Mesothelial cell of epicardium (in vitro differentiated cells): Measurements from ENCODE around the gene AIFM2. TPM values are rescaled to one million over a fixed set of nuclear protein-coding genes. Genes with fewer than 3 reads are reported as not detected.
"Not testable (repeated sequence)": the region's sequence is repeated elsewhere in the genome, so short reads cannot be mapped to it uniquely, and the experiment has no call there.

ENCODE experiments used
- DNase-seq, 2 experiments: peaks; one replicate each; pipeline ENCODE4 v3.0.0; 2021; ENCODE audit warnings: low spot score in 2 of 2; ENCODE audit not compliant: unreplicated experiment in 2 of 2
- H3K27ac Mint-ChIP-seq: 2 replicates; pipeline ENCODE4 v1.8.0; 2021; ENCODE audit warnings: mixed read lengths
- H3K27me3 Mint-ChIP-seq: 2 replicates; pipeline ENCODE4 v1.8.0; 2021; ENCODE audit warnings: low read depth, mixed read lengths
- H3K36me3 Mint-ChIP-seq: 2 replicates; pipeline ENCODE4 v1.8.0; 2021; ENCODE audit warnings: mixed read lengths
- H3K4me1 Mint-ChIP-seq: 2 replicates; pipeline ENCODE4 v1.8.0; 2021; ENCODE audit warnings: mixed read lengths
- H3K4me3 Mint-ChIP-seq: 2 replicates; pipeline ENCODE4 v1.8.0; 2021; ENCODE audit warnings: mild to moderate bottlenecking, moderate library complexity, mixed read lengths
- H3K9me3 Mint-ChIP-seq: 2 replicates; pipeline ENCODE4 v1.8.0; 2021; ENCODE audit warnings: mixed read lengths
- total RNA-seq: library from RNA; stranded (reverse); gene quantifications from 3 replicates; pipeline ENCODE4 v1.2.1, GENCODE V29; 2021
- TF ChIP-seq, protein P1 (sequence below): fragments of 200-600 bp; sonication (generic); IDR thresholded peaks from one replicate; pipeline ENCODE4 v1.5.0; 2021; ENCODE audit warnings: antibody characterized with exemption; ENCODE audit not compliant: unreplicated experiment

Gene AIFM2
- total RNA-seq, 1 donor from 2014 or later, result 10.4 TPM

DNA sequence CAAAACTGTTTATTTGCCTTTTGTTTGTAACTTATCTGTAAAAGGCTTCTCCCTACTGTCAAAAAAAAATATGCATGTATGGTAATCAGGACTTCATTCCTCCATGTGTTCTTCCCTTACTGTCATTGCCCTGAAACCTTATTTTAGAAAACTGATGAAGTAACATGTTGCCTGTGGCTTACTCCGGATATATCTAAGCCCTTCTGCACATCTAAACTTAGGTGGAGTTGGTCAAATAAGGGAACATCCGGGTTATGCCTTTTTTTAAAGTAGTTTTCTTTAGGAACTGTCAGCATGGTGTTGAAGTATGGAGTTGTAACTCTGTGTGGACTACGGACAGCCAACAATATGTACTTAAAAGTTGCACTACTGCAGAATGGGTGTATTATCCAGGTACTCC is 31.5 kb upstream of the AIFM2 start:
- Mint-ChIP-seq H3K4me3 (no peak overlapping the region), H3K27me3 (no peaks in the 10 kb centered on the region), H3K27ac (no peak overlapping the region), H3K4me1 (peaks cover 17% of the 10 kb centered on the region), H3K36me3 (peaks cover 16% of the 10 kb centered on the region), H3K9me3 (no peaks in the 10 kb centered on the region)
- DNase-seq, result no peak
- TF ChIP-seq, protein P1, sequence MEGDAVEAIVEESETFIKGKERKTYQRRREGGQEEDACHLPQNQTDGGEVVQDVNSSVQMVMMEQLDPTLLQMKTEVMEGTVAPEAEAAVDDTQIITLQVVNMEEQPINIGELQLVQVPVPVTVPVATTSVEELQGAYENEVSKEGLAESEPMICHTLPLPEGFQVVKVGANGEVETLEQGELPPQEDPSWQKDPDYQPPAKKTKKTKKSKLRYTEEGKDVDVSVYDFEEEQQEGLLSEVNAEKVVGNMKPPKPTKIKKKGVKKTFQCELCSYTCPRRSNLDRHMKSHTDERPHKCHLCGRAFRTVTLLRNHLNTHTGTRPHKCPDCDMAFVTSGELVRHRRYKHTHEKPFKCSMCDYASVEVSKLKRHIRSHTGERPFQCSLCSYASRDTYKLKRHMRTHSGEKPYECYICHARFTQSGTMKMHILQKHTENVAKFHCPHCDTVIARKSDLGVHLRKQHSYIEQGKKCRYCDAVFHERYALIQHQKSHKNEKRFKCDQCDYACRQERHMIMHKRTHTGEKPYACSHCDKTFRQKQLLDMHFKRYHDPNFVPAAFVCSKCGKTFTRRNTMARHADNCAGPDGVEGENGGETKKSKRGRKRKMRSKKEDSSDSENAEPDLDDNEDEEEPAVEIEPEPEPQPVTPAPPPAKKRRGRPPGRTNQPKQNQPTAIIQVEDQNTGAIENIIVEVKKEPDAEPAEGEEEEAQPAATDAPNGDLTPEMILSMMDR, result no peak

DNA sequence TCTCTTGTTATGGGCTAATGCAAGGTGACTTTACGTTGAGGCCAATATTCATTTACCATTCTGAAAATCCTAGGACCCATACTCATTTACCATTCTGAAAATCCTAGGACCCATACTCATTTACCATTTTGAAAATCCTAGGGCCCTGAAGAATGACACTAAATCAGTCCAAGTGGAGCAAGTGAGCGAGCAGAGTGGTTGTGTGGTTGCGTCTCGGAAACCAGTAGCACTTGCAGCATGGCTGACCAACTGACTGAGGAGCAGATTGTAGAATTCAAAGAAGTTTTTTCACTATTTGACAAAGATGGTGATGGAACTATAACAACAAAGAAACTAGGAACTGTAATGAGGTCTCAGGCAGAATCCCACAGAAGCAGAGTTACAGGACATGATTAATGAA is 30.8 kb upstream of the AIFM2 start:
- no peak overlapping the region for H3K27ac Mint-ChIP-seq
- H3K27me3 Mint-ChIP-seq, result no peaks in the 10 kb centered on the region
- H3K9me3 Mint-ChIP-seq, result no peaks in the 10 kb centered on the region
- H3K36me3 Mint-ChIP-seq, result peaks cover 16% of the 10 kb centered on the region
- peaks cover 10% of the 10 kb centered on the region for H3K4me1 Mint-ChIP-seq
- H3K4me3 Mint-ChIP-seq, result no peak overlapping the region
- DNase-seq, result no peak
- TF ChIP-seq, protein P1, result no peak

DNA sequence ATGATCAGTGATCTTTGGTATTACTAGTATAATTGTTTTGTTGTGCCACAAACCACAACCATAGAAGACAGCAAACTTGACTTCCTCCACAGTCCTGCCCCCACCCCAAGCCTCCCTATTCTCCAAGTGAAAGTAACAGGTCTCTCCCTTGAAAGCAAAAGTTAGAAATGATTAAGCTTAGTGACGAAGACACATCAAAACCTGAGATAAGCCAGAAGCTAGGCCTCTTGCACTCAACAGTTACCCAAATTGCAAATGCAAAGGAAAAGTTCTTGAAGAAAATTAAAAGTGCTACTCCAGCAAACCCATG is 30.2 kb upstream of the AIFM2 start:
- H3K4me3 Mint-ChIP-seq, result no peak overlapping the region
- no peaks in the 10 kb centered on the region for H3K27me3 Mint-ChIP-seq
- DNase-seq, result no peak
- peak overlapping the region; percentile 70 for H3K27ac Mint-ChIP-seq
- no peaks in the 10 kb centered on the region for H3K9me3 Mint-ChIP-seq
- H3K36me3 Mint-ChIP-seq, result peaks cover 20% of the 10 kb centered on the region
- TF ChIP-seq, protein P1, result no peak
- peaks cover 8% of the 10 kb centered on the region for H3K4me1 Mint-ChIP-seq

GRCh38 chr10:70162151-70162891 is 29.7 kb upstream of the AIFM2 start:
- Mint-ChIP-seq H3K4me3 (no peak overlapping the region), H3K27ac (peak overlapping the region; percentile 70)
- TF ChIP-seq, protein P1, result no peak

GRCh38 chr10:70160798-70161197 is 28.2 kb upstream of the AIFM2 start:
- no peaks in the 10 kb centered on the region for H3K27me3 Mint-ChIP-seq
- no peaks in the 10 kb centered on the region for H3K9me3 Mint-ChIP-seq
- H3K4me3 Mint-ChIP-seq, result no peak overlapping the region
- H3K36me3 Mint-ChIP-seq, result peaks cover 32% of the 10 kb centered on the region
- peaks cover 4% of the 10 kb centered on the region for H3K4me1 Mint-ChIP-seq
- DNase-seq, result no peak
- TF ChIP-seq, protein P1, result no peak
- H3K27ac Mint-ChIP-seq, result no peak overlapping the region

More at GRCh38 chr10:70162151-70162891, 29.7 kb upstream of the AIFM2 start:
- Mint-ChIP-seq H3K4me1 (peaks cover 7% of the 10 kb centered on the region), H3K27me3 (no peaks in the 10 kb centered on the region), H3K9me3 (no peaks in the 10 kb centered on the region), H3K36me3 (peaks cover 24% of the 10 kb centered on the region)
- no peak for DNase-seq

- not testable (repeated sequence) for H3K27me3 Mint-ChIP-seq, H3K4me3 Mint-ChIP-seq, H3K9me3 Mint-ChIP-seq, H3K27ac Mint-ChIP-seq, H3K4me1 Mint-ChIP-seq, DNase-seq
- H3K36me3 Mint-ChIP-seq, result peaks cover 34% of the 10 kb centered on the region
These were observed 26.7 kb upstream of the AIFM2 start for GRCh38 chr10:70159366-70159765.
